GM21737 (cell line): ENCODE measurements around the gene SMIM5.
"Not testable (repeated sequence)": the region's sequence is repeated elsewhere in the genome, so short reads cannot be mapped to it uniquely, and the experiment has no call there.

Source experiments
- ATAC-seq: cut with Tn5 transposase; IDR thresholded peaks from one replicate; pipeline ENCODE4 v1.9.1; 2021; ENCODE audit warnings: mild to moderate bottlenecking, moderate library complexity; ENCODE audit not compliant: unreplicated experiment

SMIM5 gene, protein sequence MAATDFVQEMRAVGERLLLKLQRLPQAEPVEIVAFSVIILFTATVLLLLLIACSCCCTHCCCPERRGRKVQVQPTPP

DNA sequence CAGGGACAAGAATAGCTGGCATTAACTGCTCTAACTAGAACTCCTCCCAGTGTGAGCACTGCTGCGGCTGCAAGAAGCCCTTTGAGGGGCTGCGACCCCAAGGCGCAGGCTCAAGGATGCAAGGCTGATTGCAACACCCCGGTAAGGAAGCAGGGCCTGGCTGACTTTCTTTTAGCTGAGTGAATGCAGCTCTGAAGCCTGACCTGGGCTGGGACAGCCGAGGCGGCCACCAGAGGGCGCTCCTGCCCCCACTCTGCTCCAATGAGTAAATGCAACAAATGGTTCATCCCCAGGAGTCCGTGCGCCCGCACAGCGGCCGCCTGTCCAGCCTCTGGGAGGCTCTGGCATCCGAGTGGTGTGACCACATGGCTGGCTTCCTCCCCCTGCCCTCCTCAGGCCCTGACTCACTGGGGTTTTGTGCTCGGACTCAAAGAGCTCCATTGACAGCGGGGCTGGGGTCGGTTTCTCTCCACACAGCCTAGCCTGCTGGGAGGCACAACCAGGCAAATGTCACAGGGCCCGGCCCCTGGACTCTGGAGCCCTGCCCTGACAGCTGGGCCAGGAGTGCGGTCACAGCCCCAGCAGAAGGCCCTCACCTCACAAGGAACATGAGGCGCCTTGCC is at the start of gene SMIM5:
Gene SMIM5, plus strand, starts transcription at position 572 of the 623 bp plus-strand sequence. CDS start 6,768 bp downstream, outside the sequence.
- ATAC-seq = no peak

DNA sequence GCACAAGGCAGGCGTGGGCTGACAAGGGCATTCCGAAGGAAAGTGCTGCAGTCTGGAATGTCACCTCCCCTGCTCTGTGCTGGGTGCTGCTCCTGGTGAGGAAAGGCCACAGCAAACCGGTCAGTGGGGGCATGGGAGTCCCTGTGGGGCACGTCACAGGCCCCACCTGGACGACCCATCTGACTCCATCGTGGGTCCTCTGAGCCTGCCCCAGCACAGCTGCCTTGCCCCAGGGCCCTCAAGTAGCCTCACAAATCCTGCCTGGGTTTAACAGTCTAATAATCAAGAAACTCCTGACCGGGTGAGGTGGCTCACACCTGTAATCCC is 48.4 kb upstream of the SMIM5 start:
- ATAC-seq = no peak

DNA sequence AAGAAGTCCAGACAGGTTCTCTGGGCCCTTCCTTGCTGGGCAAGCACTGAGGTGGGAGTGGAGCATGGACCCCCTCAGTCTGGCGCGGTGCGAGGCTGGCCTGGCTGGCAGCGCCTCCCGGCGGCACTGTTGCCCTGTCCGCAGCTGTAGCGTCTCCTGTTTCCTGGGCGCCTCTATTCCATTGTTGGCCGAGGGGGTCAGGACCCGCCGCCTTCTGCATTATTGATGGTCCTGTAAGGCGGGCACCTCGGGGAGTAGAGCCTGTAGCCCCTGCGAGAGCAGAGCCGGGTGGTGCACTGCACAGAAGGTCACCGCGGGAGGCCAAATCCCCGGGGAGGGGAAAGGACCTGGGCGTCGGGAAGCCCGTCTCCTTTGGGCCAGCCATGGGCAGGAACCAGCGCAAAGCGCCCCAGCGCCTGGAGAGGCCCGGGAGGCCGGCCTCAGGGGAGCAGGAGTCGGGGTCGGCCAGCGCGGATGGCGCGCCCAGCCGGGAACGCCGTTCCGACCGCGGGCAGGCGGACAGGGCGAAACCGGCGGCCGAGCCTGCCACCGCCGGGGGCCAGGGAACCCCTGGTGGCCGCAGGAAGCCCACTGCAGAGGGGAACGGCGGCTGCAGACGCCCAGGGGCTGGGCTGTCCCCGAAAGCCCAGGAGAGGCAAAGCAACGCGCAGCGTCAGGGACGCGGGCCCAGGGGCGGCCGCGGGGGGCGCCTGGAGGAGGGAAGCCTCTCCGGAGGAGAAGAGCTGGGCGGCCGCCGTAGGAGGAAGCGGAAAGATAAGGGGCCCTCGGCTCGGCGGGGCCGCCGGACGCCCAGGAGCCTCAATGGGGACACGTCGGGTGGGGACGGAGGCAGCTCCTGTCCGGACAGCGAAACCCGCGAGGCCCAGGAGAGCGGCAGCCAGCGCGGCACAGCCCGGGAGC is 45.3 kb upstream of the SMIM5 start, which contains the start of gene MYO15B:
Gene MYO15B, plus strand, starts transcription at position 126 of the 921 bp plus-strand sequence. Its CDS starts 258 bp downstream, at position 384.
- no peak for ATAC-seq

DNA sequence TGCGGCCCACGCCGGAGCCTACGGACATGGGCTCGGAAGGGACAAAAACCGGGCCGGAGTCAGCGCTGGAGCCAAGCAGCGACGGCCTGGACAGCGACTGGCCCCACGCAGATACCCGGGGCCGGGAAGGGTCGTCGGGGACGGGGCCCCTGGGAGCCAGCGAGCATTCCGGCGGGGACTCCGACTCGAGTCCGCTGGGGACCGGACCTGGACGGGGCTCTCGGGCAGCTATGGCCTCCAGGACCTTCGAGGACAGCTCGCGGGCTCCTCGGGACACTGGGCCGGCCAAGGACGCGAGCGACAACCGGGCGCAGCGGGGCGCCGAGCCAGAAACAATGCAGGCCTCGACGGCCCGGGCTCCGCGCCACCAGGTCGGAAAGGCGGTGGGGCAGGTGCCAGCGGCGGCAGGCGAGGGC is 44.6 kb upstream of the SMIM5 start:
- ATAC-seq = peak; percentile 8

DNA sequence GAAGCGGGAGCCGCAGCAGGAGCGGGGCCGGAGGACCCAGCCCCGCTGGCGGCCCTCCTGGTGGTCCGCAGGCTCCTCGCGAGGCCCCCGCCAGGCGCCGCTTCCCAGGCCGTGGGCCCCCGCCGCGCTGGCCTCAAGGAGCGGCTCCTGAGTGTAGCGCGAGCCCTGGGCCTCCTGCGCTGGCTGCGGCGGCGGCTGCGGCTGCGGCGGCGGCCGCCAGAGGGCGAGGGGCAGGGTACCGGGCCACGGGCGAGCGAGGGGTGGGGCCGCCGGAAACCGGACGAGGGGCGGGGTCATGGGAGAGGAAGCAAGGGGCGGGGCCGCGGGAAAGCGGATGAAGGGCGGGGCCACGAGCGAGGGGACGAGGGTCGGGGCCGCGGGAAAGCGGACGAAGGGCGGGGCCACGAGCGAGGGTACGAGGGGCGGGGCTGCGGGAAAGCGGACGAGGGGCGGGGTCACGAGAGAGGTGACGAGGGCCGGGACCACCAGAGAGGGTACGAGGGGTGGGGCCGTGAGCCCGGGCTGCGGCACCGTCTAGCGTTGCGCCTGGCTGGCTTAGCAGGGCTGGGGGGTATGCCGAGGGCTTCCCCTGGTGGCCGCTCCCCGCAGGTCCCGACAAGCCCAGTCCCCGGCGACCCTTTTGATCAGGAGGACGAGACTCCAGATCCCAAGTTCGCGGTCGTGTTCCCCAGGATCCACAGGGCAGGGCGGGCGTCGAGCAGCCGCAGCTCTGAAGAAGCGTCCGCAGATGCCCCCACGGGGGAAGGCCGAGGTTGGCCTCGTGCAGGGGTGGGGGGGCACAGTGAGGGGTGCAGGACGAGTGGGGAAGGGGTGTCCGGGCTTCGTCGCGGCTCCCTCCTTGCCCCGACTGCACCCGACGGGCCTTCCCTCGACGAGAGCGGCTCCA is 44.0 kb upstream of the SMIM5 start:
- peak; percentile 73 for ATAC-seq

DNA sequence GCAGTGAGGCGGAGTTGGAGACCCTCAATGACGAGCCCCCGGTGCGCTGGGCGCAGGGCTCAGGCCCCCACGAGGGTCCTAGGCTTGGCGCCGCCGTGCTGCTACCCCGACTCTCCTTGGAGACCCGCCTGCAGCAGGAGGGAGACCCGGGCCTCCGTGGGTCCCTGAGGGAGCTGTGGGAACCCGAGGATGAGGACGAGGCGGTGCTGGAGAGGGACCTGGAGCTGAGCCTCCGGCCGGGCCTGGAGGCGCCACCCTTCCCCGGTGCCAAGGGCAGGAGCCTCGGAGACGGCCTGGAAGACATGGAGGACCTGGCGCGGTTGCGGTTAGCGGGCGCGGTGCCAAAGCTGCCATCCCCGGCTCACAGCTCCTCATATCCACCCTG is 43.3 kb upstream of the SMIM5 start:
- ATAC-seq = no peak

DNA sequence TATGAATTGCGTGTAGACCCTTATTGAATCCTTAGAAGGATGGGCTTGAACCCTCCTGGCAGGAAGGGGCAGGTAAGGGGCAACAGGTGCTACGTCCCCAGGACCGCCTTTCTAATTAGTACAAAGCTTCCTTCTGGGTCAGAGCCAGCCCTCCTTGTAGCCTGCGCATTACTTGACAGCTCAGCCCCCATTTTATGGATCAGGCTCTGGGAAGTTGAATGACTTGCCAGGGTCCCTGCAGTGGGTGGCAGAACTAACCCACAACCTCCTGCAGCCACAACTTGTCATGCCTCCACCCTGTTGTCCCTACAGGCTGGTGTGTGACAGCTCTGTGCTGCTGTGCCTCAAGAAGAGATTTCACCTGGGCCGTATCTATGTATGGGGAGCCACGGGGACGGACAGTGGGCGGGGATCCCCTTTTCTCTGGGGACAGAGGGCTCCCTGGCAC is 42.9 kb upstream of the SMIM5 start:
- ATAC-seq = no peak

DNA sequence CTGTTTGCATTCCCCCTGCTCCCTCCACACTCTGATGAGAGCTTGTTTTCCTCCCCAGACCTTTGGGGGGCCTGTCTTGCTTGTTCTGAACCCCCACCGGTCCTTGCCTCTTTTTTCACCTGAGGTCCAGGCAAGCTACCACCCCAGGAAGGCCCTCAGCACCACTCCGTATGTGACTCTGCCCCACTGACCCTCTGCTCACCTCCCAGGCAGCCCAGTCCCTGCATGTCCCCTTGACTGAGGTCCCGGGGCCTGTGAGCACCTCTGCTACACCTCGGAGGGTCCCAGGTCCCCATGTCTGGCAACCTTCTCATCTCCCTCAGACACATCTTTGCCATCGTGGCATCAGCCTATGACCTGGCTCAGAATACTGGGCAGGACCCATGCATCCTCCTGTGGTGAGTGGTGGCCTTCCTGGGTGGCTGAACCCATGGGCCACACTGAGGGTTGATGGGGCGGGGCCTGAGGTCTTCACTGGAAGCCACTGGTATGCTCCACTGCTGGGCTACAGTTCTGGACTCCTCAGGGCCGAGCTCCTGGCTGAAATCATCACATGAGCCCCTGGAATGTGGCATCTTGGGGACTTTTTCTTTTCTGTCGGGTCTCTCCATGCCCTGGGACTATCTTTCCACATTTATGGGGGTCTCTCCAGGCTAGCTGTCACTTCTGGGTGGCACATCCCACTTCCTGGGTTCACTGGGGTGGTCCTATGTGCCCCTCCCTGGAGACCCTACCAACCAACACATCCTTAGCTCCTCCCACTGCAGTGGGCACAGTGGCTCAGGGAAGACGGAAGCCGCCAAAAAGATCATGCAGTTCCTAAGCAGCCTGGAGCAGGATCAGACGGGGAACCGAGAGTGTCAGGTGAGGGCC is 42.1 kb upstream of the SMIM5 start:
- no peak for ATAC-seq

DNA sequence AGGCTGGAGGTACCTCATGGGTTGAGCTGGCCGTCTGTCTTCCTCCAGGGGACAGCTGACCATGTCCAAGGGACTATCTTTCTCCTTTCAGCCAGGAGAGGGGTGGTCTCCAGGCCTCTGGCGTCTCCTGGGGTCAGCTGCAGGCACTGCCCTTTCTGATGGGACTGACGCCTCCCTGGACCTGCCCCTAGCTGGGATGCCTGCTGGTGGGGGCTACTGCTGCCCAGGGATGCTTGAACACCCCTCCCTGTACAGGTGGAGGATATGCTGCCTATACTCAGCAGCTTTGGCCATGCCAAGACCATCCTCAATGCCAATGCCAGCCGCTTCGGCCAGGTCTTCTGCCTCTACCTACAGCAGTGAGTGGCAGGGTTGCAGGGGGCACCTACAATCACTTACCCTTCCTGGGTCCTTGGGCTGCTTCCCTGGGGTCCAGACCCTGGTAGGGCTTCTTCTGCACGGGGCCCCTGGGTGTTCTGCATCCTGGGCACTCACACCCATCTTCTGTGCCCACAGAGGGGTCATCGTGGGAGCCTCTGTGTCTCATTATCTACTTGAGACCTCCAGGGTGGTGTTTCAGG is 41.4 kb upstream of the SMIM5 start:
- ATAC-seq = no peak

DNA sequence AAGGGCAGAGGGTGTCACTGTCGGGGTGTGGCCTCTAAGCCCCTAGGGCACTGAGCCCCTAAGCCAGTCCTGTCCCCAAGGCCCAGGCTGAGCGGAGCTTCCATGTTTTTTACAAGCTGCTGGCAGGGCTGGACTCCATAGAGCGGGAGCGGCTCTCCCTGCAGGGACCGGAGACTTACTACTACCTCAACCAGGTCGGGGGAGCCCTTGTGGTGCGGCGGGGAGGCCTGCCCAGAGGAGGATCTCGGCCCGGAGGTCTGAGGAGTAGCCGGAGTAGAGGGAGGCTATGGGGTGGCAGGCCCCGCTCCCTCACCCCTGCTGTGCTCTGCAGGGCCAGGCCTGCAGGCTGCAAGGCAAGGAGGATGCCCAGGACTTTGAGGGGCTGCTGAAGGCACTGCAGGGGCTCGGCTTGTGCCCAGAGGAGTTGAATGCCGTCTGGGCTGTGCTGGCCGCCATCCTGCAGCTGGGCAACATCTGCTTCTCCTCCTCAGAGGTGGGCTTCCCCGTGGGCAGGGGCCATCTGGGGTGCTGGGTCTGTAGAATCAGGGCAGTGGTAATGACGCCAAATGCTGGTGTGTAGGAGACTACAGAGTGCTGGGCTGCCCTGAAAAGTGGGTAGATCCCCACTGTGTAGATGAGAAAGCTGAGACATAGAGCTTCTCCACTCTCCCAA is 40.8 kb upstream of the SMIM5 start:
- ATAC-seq = no peak

DNA sequence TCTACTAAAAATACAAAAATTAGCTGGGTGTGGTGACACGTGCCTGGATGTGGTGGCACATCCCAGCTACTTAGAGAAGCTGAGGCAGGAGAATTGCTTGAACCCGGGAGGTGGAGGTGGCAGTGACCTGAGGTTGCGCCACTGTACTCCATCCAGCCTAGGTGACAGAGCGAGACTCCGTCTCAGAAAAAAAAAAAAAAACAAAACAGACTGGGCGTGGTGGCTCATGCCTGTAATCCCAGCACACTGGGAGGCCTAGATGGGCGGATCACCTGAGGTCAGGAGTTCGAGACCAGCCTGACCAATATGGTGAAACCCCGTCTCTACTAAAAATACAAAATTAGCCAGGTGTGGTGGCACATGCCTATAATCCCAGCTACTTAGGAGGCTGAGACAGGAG is 39.8 kb upstream of the SMIM5 start:
- not testable (repeated sequence) for ATAC-seq

DNA sequence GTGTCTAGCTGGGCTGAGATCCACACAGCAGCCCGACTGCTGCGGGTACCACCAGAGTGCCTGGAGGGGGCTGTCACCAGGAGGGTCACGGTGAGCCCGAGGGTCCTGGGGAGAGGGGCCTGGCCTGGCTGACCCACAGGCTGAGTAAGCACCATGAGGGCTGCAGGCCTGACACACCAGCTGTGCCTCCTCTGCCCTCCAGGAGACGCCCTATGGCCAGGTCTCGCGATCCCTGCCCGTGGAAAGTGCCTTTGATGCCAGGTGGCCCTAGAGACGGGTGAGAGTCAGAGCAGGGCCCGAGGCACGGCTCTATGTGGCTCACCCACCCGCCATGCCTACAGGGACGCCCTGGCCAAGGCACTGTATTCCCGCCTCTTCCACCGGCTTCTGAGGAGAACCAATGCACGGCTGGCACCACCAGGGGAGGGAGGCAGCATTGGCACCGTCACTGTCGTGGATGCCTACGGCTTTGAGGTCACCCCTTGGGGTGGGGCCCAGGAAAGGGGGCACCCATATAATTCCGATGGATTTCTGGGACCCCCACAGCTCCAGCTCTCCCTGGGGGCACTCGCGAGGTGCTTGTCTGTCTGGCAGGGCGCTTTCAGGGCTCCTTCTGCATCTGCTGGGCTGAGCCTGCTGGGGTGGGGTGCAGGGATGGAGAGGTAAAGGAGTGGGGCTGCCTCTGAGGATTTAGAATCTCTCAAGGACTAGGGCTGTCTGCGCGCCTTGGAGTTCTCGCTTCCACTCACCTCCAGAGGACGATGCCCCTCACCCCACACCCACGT is 38.5 kb upstream of the SMIM5 start:
- ATAC-seq = no peak

DNA sequence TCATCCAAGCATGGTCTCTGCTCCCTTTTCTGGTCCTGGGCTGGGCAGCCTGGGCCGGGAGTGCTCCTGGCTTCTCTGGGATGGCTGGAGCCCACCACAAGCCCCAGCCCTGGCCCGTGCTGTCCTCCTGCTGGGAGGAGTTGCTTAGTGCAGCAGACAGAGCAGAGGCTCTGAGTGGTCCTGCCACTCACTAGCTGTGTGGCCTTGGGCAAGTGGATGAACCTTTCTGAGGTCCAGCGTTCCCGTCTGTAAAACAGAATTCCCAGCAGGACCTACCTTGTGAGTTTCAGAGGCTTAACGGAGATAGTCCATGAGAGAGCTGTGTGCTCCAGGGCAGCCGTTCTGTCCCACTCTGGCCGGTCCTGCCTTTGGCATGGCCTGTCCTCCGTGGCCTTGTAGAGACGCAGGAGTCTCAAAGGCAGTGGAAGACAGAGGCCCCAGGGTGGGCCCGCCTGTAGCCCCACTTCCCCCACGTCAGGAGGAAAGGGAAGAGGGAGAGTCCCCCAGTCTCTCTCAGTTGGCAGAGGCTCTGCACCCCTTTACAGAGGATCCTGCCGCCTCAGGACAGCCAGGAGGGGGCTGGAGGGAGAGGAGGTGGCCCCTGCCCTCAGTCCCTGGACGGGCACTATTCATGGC is 37.8 kb upstream of the SMIM5 start:
- no peak for ATAC-seq

DNA sequence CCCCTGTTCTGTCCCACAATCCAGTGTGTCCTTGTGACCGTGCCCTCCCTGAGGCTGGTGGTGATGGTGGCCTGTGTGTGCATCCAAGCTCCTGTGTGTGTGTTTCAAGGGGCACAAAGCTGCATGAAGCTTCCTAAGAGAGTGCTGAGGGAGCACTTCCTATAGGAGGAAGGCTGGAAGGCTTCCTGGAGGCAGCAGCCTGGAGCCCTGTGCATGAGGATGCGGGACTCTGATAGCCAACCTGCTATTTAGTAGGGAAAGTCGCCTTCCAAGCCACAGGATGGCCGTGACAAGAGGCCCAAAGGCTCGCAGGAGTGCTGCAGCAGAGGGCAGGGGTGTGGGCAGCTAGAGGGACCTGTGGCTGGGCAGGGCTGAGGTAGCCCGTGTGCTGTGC is 37.3 kb upstream of the SMIM5 start:
- ATAC-seq = no peak

DNA sequence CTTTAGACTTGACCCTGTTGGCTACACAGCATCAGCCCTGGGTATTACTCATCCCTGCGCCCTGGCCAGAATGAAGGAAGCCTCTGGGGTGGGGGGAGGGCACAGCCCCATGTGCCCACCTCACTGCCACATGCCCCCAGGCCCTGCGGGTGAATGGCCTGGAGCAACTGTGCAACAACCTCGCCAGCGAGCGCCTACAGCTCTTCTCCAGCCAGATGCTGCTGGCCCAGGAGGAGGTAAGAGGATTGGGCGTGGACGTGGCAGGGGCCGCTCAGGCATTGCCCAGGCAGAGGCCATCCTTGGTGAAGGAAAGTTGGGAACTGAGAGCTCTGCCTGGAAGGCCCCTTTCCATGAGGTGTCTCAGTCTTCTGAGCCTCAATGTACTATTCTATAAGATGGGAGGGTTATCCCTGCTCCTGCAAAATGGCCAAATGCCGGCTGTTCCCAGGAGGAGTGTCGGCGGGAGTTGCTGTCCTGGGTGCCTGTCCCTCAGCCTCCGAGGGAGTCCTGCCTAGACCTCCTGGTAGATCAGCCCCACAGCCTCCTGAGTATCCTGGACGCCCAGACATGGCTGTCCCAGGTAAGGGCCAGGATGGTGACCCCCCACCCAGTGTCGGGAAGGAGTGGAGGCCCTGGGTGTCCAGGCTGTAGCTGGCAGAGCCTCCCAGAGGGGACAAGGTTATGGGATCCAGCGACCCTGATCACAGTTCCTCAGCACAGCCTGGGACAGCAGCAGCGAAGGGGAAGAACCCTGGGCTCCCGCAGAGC is 36.7 kb upstream of the SMIM5 start:
- no peak for ATAC-seq

DNA sequence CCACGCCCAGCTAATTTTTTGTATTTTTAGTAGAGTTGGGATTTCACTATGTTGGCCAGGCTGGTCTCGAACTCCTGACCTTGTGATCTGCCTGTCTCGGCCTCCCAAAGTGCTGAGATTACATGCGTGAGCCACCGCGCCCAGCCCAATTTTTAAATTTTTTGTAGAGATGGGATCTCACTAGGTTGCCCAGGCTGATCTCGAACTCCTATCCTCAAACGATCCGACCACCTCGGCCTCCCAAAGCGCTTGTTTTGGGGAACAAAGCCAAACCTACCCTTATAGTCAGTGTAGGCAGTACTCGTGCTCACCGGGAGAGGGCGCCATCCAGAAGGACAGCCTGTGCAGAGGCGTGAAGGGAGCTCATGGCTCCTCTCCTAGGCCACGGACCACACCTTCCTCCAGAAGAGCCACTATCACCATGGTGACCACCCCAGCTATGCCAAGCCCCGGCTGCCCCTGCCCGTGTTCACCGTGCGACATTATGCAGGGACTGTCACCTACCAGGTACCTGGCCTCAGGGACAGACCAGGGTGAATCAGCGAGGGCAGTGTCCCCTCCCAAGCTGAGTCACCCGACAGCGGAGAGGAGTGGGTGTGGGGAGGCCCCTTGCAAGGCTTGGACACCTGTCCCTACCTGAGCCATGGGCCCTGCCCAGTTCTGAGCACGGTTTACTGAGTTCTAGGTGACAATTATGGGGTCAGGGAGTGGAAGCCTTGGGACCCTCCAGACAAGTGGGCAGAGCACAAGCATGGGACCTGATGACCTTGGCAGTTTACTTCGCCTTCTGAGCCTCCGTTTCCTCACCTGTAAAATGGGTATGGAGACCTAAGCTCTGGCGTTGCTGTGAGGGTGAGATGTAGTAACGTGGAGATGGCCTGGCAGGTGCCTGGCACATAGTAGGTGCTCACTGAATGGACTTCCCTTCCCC is 31.9 kb upstream of the SMIM5 start:
- ATAC-seq = no peak
